Measurements from ENCODE around the gene PYGB.
"Not testable (repeated sequence)": the region's sequence is repeated elsewhere in the genome, so short reads cannot be mapped to it uniquely, and the experiment has no call there.

PYGB gene

GRCh38 chr20:25296094-25297093 lies 48.5 kb downstream of the PYGB start:
- peak; percentile 8 for DNase-seq (ENCODE audit: low spot score)

- DNase-seq (ENCODE audit: low spot score): no peak
Observed at GRCh38 chr20:25297141-25297905, 49.4 kb downstream of the PYGB start.

- no peak for DNase-seq (ENCODE audit: low spot score)
Observed at GRCh38 chr20:25299806-25300205, 51.9 kb downstream of the PYGB start.

GRCh38 chr20:25300496-25301170 lies 52.7 kb downstream of the PYGB start:
- DNase-seq (ENCODE audit: low spot score): no peak

- DNase-seq (ENCODE audit: low spot score): no peak
Observed at GRCh38 chr20:25301357-25301920, 53.6 kb downstream of the PYGB start.

GRCh38 chr20:25302596-25302995 lies 54.7 kb downstream of the PYGB start:
- no peak for DNase-seq (ENCODE audit: low spot score)

GRCh38 chr20:25303292-25304024 lies 55.6 kb downstream of the PYGB start:
- DNase-seq (ENCODE audit: low spot score): no peak

- no peak for DNase-seq (ENCODE audit: low spot score)
Observed at GRCh38 chr20:25304025-25304549, 56.2 kb downstream of the PYGB start.

- DNase-seq (ENCODE audit: low spot score): no peak
Observed at GRCh38 chr20:25306991-25307903, 59.4 kb downstream of the PYGB start.

- no peak for DNase-seq (ENCODE audit: low spot score)
Observed at GRCh38 chr20:25308083-25308491, 60.2 kb downstream of the PYGB start.

- no peak for DNase-seq (ENCODE audit: low spot score)
Observed at GRCh38 chr20:25308671-25309394, 60.9 kb downstream of the PYGB start.

- DNase-seq (ENCODE audit: low spot score): no peak
Observed at GRCh38 chr20:25309395-25310267, 61.7 kb downstream of the PYGB start.

GRCh38 chr20:25310268-25310920 lies 62.5 kb downstream of the PYGB start:
- peak; percentile 4 for DNase-seq (ENCODE audit: low spot score)

- no peak for DNase-seq (ENCODE audit: low spot score)
Observed at GRCh38 chr20:25310921-25311728, 63.2 kb downstream of the PYGB start.

- DNase-seq (ENCODE audit: low spot score): not testable (repeated sequence)
Observed at GRCh38 chr20:25312716-25313115, 64.8 kb downstream of the PYGB start.

GRCh38 chr20:25313593-25313992 lies 65.7 kb downstream of the PYGB start:
- DNase-seq (ENCODE audit: low spot score): no peak

All from hematopoietic multipotent progenitor cell treated with erythropoietin and hydrocortisone succinate and interleukin-3 and kit ligand, for 15 days (in vitro differentiated cells).